T-helper 1 cell treated with Interleukin-12 subunit alpha and Interleukin-12 subunit beta and Interleukin-4 antibody, amounts not matched to agents 30 μg/mL and 1 μg/mL, for 36 hours (primary cell): ENCODE measurements around the gene DLG4.
A peak's percentile ranks its signal among the peaks of the same experiment; 100 is the strongest.
"Not testable (repeated sequence)": the region's sequence is repeated elsewhere in the genome, so short reads cannot be mapped to it uniquely, and the experiment has no call there.

Experiments
- H3K27ac Mint-ChIP-seq: one replicate; pipeline ENCODE4 v1.8.0; 2021; ENCODE audit warnings: mild to moderate bottlenecking, mixed read lengths
- H3K27me3 Mint-ChIP-seq: one replicate; pipeline ENCODE4 v1.8.0; 2021; ENCODE audit warnings: low read depth, mixed read lengths
- H3K36me3 Mint-ChIP-seq: one replicate; pipeline ENCODE4 v1.8.0; 2021; ENCODE audit warnings: low read depth, mixed read lengths
- H3K4me1 Mint-ChIP-seq: one replicate; pipeline ENCODE4 v1.8.0; 2021; ENCODE audit warnings: low read depth, mixed read lengths
- H3K4me3 Mint-ChIP-seq: one replicate; pipeline ENCODE4 v1.8.0; 2021; ENCODE audit warnings: mild to moderate bottlenecking, moderate library complexity, mixed read lengths
- H3K9me3 Mint-ChIP-seq: one replicate; pipeline ENCODE4 v1.8.0; 2021; ENCODE audit warnings: mixed read lengths

Gene DLG4

GRCh38 chr17:7179317-7180254 lies 40.0 kb downstream of the DLG4 start, which contains the start of gene ASGR1:
TSS of gene ASGR1 (minus strand) at chr17:7179370. CDS start at chr17:7178563, 807 bp downstream.
- Mint-ChIP-seq H3K4me1 (peaks cover 14% of the 10 kb centered on the region), H3K27ac (no peak within 1 kb of the TSS), H3K9me3 (no peaks in the 10 kb centered on the region), H3K4me3 (no peak within 1 kb of the TSS), H3K36me3 (no peaks in the 10 kb centered on the region), H3K27me3 (peaks cover 13% of the 10 kb centered on the region)

DNA sequence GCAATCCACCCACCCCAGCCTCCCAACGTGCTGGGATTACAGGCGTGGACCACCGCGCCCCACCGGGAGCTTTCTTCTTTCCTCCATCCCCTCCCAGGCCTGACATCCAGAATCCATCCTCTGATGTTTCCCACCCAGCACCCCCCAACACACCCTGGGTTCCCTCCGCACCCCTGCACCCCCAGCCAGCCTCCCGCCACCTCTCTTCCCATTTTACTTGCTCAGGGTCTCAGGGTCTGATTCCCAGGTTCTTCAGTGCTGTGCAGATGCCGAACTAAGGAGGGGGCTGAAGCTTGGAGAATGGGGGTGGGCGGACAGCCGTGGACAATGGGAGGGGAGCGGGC lies 40.7 kb downstream of the DLG4 start:
- H3K36me3 Mint-ChIP-seq: no peaks in the 10 kb centered on the region
- no peaks in the 10 kb centered on the region for H3K9me3 Mint-ChIP-seq
- H3K4me1 Mint-ChIP-seq: peaks cover 14% of the 10 kb centered on the region
- H3K27me3 Mint-ChIP-seq: peaks cover 13% of the 10 kb centered on the region
- no peak overlapping the region for H3K4me3 Mint-ChIP-seq
- H3K27ac Mint-ChIP-seq: no peak overlapping the region

GRCh38 chr17:7177954-7178477 lies 41.6 kb downstream of the DLG4 start:
- H3K27ac Mint-ChIP-seq: no peak overlapping the region

GRCh38 chr17:7177191-7177953 lies 42.3 kb downstream of the DLG4 start:
- H3K27me3 Mint-ChIP-seq: peaks cover 17% of the 10 kb centered on the region
- H3K4me1 Mint-ChIP-seq: peaks cover 14% of the 10 kb centered on the region
- H3K4me3 Mint-ChIP-seq: peak overlapping the region; percentile 61
- no peaks in the 10 kb centered on the region for H3K36me3 Mint-ChIP-seq
- no peak overlapping the region for H3K27ac Mint-ChIP-seq
- H3K9me3 Mint-ChIP-seq: no peaks in the 10 kb centered on the region

More at GRCh38 chr17:7177954-7178477, 41.6 kb downstream of the DLG4 start:
- H3K4me1 Mint-ChIP-seq: peaks cover 14% of the 10 kb centered on the region
- H3K9me3 Mint-ChIP-seq: no peaks in the 10 kb centered on the region
- H3K27me3 Mint-ChIP-seq: peaks cover 13% of the 10 kb centered on the region
- H3K4me3 Mint-ChIP-seq: peak overlapping the region; percentile 61
- H3K36me3 Mint-ChIP-seq: no peaks in the 10 kb centered on the region

DNA sequence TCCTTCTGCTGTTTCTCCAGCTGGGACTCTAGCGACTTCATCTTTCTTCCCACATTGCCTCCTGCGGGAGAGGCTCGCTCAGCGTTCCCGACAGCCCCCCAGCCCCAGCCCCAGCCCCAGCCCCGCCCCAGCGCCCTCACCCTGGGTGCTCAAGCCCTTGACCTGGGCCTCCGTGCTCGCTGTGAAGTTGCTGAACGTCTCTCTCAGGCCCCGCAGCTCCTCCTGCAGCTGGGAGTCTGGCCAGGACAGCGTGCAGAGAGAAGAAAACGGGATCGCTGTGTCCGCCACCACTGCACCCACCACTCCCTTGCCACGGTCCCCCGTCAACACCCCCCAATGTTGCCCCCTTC lies 42.8 kb downstream of the DLG4 start:
- no peak overlapping the region for H3K27ac Mint-ChIP-seq
- peaks cover 14% of the 10 kb centered on the region for H3K4me1 Mint-ChIP-seq
- H3K4me3 Mint-ChIP-seq: no peak overlapping the region
- H3K36me3 Mint-ChIP-seq: no peaks in the 10 kb centered on the region
- H3K9me3 Mint-ChIP-seq: no peaks in the 10 kb centered on the region
- H3K27me3 Mint-ChIP-seq: peaks cover 17% of the 10 kb centered on the region

DNA sequence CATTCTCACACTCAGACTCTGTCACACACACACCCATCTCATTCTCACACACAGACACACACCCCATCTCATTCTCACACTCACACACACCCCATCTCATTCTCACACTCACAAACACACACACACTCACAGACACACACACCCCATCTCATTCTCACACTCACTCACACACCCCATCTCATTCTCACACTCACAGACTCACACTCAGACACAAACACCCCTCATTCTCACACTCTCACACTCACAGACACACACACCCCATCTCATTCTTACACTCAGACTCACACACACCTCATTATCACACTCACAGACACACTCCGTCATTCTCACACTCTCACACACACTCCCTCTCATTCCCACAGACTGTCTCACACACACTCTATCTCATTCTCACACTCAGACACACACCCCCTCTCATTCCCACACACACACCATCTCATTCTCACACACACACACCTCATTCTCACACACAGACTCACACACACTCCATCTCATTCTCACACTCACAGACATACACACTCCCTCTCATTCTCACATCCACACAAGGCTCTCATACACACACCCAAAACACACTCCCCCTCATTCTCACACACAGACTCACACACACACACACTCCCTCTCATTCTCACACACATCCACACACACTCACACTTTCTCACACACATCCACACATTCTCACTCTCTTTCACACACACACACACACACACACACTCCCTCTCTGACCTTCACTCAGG lies 43.4 kb downstream of the DLG4 start:
- H3K4me1 Mint-ChIP-seq: peaks cover 14% of the 10 kb centered on the region
- H3K9me3 Mint-ChIP-seq: no peaks in the 10 kb centered on the region
- no peaks in the 10 kb centered on the region for H3K36me3 Mint-ChIP-seq
- no peak overlapping the region for H3K27ac Mint-ChIP-seq
- H3K4me3 Mint-ChIP-seq: no peak overlapping the region
- peaks cover 17% of the 10 kb centered on the region for H3K27me3 Mint-ChIP-seq

DNA sequence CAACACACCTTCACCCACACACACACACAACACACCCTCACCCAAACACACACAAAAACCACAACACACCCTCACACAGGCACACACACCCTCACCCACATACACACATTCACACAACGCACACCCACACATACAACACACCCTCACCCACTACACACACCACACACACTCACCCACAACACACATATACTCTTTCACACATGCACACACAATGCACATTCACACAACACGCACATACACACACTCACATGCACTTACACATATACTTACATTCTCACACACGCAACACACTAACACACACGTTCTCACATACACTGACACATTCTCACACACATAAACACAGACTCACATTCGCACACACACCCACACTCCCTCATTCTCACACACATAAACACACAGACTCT lies 44.3 kb downstream of the DLG4 start:
- Mint-ChIP-seq H3K27ac (no peak overlapping the region), H3K4me3 (no peak overlapping the region), H3K4me1 (peaks cover 14% of the 10 kb centered on the region), H3K27me3 (peaks cover 17% of the 10 kb centered on the region), H3K36me3 (no peaks in the 10 kb centered on the region), H3K9me3 (no peaks in the 10 kb centered on the region)

DNA sequence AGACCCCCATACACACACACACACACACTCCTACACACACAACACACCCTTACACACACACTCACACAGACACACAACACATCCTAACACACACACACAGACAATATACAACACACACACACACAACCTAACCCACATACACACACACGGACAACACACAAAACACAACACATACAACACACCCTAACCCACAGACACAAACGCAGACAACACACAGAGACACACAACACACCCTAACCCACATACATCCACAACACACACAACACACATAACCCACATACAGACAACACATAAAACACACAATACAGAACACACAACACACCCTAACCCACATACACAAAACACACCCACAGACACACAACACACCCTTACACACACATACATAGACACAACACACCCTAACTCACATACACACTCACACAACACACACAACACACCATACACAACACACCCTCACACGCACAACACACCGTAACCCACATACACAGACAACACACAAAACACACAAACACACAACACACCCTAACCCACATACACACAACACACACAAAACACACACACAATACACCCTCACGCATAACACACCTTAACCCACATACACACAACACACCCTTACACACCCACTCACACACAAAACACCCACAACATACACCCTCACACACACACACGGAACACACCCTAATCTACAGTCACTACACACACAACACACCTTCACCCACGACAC lies 44.9 kb downstream of the DLG4 start:
- Mint-ChIP-seq H3K4me1 (peaks cover 14% of the 10 kb centered on the region), H3K27me3 (peaks cover 16% of the 10 kb centered on the region), H3K36me3 (no peaks in the 10 kb centered on the region), H3K27ac (no peak overlapping the region), H3K9me3 (no peaks in the 10 kb centered on the region), H3K4me3 (no peak overlapping the region)

DNA sequence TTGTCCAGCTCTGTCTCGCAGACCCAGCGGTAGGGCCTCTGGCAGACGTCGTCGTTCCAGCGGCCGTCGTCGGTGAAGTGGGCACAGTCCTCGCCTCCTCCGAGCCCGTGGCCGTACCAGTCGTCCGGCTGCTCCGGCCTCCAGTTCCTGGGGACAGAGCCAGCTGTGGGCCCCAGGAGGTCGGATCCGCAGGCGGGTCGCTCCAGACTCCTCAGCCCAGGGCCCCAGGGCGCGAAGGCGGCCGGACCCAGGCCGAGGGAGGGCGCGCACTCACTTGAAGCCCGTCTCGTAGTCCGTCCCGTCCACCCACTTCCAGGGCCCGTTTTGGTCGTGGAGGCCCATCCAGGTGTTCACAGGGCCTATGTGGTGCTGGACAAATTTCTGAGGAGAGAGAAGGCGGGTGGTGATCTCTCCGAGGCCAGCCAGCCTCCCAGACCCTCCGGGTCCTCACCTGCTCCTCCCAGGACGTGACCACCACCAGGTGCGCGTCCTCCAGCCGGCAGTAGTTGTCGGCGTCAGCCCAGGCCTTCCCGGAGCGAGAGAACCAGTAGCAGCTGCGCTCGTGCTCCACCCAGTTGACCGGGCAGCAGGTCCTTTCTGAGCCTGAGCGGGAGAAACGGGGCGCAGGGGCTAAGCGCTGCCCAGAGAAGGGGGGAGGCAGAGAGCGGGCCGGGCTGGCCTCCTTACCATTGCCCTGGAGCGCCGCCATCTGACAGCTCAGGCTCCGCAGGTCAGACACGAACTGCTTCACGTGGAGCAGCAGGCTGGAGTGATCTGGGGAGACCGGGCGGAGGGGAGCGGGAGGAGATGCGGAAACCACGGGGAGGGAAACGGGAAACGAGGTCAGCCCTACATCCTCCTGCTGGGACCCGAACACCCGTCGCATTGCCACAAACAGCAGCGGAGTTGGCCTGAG lies 45.7 kb downstream of the DLG4 start:
- Mint-ChIP-seq H3K9me3 (no peaks in the 10 kb centered on the region), H3K27ac (no peak overlapping the region), H3K27me3 (peaks cover 13% of the 10 kb centered on the region), H3K36me3 (no peaks in the 10 kb centered on the region), H3K4me1 (peaks cover 18% of the 10 kb centered on the region), H3K4me3 (no peak overlapping the region)

DNA sequence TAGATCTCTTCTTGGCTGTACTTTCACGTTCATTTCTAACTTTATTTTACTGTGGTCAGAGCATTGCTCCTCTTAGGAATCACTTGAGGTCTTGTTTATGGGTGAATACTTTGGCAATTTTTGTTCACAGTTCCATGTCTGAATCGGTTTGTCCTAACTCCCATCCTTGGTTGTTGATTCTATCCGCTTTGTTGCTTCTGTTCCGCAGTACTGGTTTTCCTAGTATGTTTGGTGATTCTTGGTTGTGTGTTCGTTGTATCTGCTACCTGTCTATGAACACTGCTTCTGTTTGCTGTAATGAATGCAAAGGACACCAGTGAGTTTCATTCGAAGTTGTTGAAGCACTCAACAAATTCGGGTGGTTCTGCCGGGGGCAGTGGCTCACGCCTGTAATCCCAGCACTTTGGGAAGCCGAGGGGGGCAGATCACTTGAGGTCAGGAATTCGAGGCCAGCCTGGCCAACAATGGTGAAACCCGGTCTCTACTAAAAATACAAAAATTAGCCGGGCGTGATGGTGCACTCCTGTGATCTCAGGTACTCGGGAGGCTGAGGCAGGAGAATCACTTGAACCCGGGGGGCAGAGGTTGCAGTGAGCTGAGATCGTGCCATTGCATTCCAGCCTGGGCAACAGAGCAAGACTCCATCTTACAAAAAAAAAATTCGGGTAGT lies 47.0 kb downstream of the DLG4 start:
- H3K27me3 Mint-ChIP-seq, H3K36me3 Mint-ChIP-seq, H3K4me3 Mint-ChIP-seq, H3K9me3 Mint-ChIP-seq, H3K27ac Mint-ChIP-seq: not testable (repeated sequence)
- H3K4me1 Mint-ChIP-seq: peaks cover 11% of the 10 kb centered on the region

DNA sequence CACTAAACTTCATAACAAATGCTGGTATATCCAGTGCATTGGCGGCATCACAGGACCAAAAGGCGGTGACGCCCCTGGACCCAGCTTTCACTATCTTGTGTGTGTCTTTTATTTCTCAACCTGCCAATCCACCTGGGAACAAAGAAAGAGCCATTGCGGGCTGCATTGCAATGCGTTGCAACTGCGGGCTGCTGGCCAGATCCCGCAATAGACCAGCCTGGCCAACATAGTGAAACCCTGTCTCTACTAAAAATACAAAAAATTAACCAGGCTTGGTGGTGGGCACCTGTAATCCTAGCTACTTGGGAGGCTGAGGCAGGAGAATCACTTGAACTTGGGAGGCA lies 50.1 kb downstream of the DLG4 start:
- not testable (repeated sequence) for H3K27me3 Mint-ChIP-seq, H3K4me1 Mint-ChIP-seq, H3K27ac Mint-ChIP-seq, H3K36me3 Mint-ChIP-seq, H3K4me3 Mint-ChIP-seq, H3K9me3 Mint-ChIP-seq

- H3K27me3 Mint-ChIP-seq, H3K4me1 Mint-ChIP-seq, H3K27ac Mint-ChIP-seq, H3K36me3 Mint-ChIP-seq, H3K4me3 Mint-ChIP-seq, H3K9me3 Mint-ChIP-seq: not testable (repeated sequence)
These were observed 50.6 kb downstream of the DLG4 start for GRCh38 chr17:7168841-7169564.
